Tibial artery (tissue), 4 donors: ENCODE measurements around the gene SULF2.

ENCODE experiments used
- DNase-seq, 2 donors: peaks; one replicate each; pipeline ENCODE4 v3.0.0-alpha.2; 2019
- H3K27ac ChIP-seq, 2 donors: fragments of 200-600 bp; sonication (generic) in 1 of 2; 1 replicate in 1 of 2; 2 replicates in 1 of 2; pipeline ENCODE4 v1.5.1; 2018 to 2019; ENCODE audit warnings: mild to moderate bottlenecking in 1 of 2
- H3K27me3 ChIP-seq, 2 donors: fragments of 200-600 bp; sonication (generic) in 1 of 2; one replicate each; pipeline versions ENCODE4 v1.5.1 to v1.6.0; 2016 to 2019
- H3K36me3 ChIP-seq, 3 donors: fragments of 200-600 bp; sonication (generic) in 2 of 3; one replicate each; pipeline ENCODE4 v1.5.1; 2016 to 2019; ENCODE audit warnings: mild to moderate bottlenecking in 2 of 3
- H3K4me1 ChIP-seq, 4 donors: fragments of 200-600 bp; sonication (generic) in 2 of 4; 1 replicate in 3 of 4; 2 replicates in 1 of 4; pipeline ENCODE4 v1.5.1; 2016 to 2019
- H3K4me3 ChIP-seq, 2 donors: fragments of 200-600 bp; sonication (generic) in 1 of 2; 1 replicate in 1 of 2; 2 replicates in 1 of 2; pipeline ENCODE4 v1.5.1; 2018 to 2019; ENCODE audit warnings: mild to moderate bottlenecking in 2 of 2
- H3K9me3 ChIP-seq, 3 donors: fragments of 200-600 bp; sonication (generic) in 1 of 3; one replicate each; pipeline ENCODE4 v1.5.1; 2016 to 2019
- intact Hi-C: fragments of 100-400 bp; cut with DNase I; formaldehyde crosslinking; loops from one replicate; pipeline ENCODE4 v1.15.0; 2023; ENCODE audit warnings: low total_unique reads
- TF ChIP-seq, protein P1 (sequence below), 2 experiments: fragments of 200-600 bp in 1 of 2; fragments of 450-650 bp in 1 of 2; IDR thresholded peaks; one replicate each; pipeline ENCODE4 v1.5.1; 2017 to 2019; ENCODE audit warnings: antibody characterized with exemption in 2 of 2, mild to moderate bottlenecking in 1 of 2, moderate library complexity in 1 of 2

SULF2 gene

GRCh38 chr20:47629907-47630306 is 155.4 kb downstream of the SULF2 start:
- Histone ChIP-seq H3K36me3 (peaks cover 21 to 67% (median 53%) of the 10 kb centered on the region in 3 donors), H3K27me3 (no peaks in the 10 kb centered on the region), H3K9me3 (no peaks in the 10 kb centered on the region), H3K27ac (no peak overlapping the region), H3K4me3 (no peak overlapping the region), H3K4me1 (no peaks in the 10 kb centered on the region)
- TF ChIP-seq, protein P1, sequence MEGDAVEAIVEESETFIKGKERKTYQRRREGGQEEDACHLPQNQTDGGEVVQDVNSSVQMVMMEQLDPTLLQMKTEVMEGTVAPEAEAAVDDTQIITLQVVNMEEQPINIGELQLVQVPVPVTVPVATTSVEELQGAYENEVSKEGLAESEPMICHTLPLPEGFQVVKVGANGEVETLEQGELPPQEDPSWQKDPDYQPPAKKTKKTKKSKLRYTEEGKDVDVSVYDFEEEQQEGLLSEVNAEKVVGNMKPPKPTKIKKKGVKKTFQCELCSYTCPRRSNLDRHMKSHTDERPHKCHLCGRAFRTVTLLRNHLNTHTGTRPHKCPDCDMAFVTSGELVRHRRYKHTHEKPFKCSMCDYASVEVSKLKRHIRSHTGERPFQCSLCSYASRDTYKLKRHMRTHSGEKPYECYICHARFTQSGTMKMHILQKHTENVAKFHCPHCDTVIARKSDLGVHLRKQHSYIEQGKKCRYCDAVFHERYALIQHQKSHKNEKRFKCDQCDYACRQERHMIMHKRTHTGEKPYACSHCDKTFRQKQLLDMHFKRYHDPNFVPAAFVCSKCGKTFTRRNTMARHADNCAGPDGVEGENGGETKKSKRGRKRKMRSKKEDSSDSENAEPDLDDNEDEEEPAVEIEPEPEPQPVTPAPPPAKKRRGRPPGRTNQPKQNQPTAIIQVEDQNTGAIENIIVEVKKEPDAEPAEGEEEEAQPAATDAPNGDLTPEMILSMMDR (IDR thresholded peaks at IDR 0.05): no peak
- intact Hi-C loops: loop anchor here (10.0 kb wide), 1 partner anchor 245 kb away; no protein-coding TSS in a partner anchor
- DNase-seq: no peak

DNA sequence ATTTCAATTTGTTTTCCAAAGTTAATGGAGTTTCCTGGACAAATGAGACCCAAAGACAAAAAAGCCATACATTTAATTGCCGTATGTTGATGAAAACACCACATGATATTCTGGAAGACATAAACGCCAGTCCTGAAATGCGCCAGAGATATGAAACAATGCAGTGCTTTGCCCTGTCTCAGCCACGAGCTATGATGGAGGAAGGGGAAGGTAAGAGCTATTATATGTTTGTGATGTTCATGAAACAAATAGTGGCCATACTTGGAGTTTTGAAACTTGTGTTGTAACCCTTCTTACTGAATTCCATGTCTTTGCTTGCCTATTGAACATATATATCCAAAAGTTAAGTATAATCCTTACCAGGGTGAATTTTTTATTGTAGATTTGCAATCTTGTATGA is 157.7 kb downstream of the SULF2 start:
- intact Hi-C loops: loop anchor here (10.0 kb wide), 1 partner anchor 243 kb away; no protein-coding TSS in a partner anchor
- H3K9me3 ChIP-seq: no peaks in the 10 kb centered on the region
- H3K36me3 ChIP-seq: peaks cover 41 to 73% (median 54%) of the 10 kb centered on the region in 3 donors
- H3K27me3 ChIP-seq: no peaks in the 10 kb centered on the region
- TF ChIP-seq, protein P1 (IDR thresholded peaks at IDR 0.05): no peak
- H3K4me3 ChIP-seq: no peak overlapping the region
- H3K4me1 ChIP-seq: no peaks in the 10 kb centered on the region
- no peak for DNase-seq
- H3K27ac ChIP-seq: no peak overlapping the region

DNA sequence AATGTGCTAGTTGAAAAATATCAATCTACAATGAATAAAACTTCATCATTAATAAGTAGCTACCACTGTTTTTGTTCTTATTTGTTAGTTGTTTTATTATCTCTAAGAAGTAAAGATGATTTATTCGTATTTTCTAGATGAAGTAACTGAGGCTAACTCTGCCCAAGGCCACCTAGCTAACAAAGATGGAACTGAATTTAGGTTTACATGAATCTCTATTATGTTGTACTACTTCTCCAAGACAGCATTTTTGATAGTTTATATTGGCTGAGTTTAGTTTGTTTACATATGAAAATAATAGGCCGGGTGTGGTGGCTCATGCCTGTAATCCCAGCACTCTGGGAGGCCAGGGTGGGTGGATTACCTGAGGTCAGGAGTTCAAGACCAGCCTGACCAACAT is 162.1 kb downstream of the SULF2 start:
- Histone ChIP-seq H3K27ac (no peak overlapping the region), H3K9me3 (no peaks in the 10 kb centered on the region), H3K36me3 (peaks cover 34 to 53% (median 43%) of the 10 kb centered on the region in 3 donors), H3K27me3 (no peaks in the 10 kb centered on the region), H3K4me1 (peaks cover 0 to 13% (median 0%) of the 10 kb centered on the region in 4 donors), H3K4me3 (no peak overlapping the region)
- intact Hi-C loops: loop anchor here (5.0 to 10.0 kb wide), 2 partner anchors 238 to 426 kb away; no protein-coding TSS in a partner anchor
- no peak for DNase-seq
- TF ChIP-seq, protein P1 (IDR thresholded peaks at IDR 0.05): no peak

GRCh38 chr20:47622118-47622665 is 163.1 kb downstream of the SULF2 start:
- intact Hi-C loops: loop anchor here (5.0 to 10.0 kb wide), 2 partner anchors 237 to 425 kb away; no protein-coding TSS in a partner anchor
- no peak for DNase-seq

GRCh38 chr20:47620808-47621805 is 164.2 kb downstream of the SULF2 start:
- Histone ChIP-seq H3K9me3 (no peaks in the 10 kb centered on the region), H3K4me3 (no peak overlapping the region), H3K27me3 (no peaks in the 10 kb centered on the region), H3K27ac (no peak overlapping the region), H3K36me3 (peaks cover 26 to 35% (median 26%) of the 10 kb centered on the region in 3 donors), H3K4me1 (peaks cover 0 to 13% (median 0%) of the 10 kb centered on the region in 4 donors)
- TF ChIP-seq, protein P1 (IDR thresholded peaks at IDR 0.05): peak; percentile 72 to 85
- intact Hi-C loops: loop anchor here (5.0 to 10.0 kb wide), 2 partner anchors 236 to 424 kb away; no protein-coding TSS in a partner anchor
- DNase-seq: no peak

More at GRCh38 chr20:47622118-47622665, 163.1 kb downstream of the SULF2 start:
- Histone ChIP-seq H3K9me3 (no peaks in the 10 kb centered on the region), H3K4me3 (no peak overlapping the region), H3K27ac (no peak overlapping the region), H3K4me1 (peaks cover 0 to 13% (median 0%) of the 10 kb centered on the region in 4 donors), H3K36me3 (peaks cover 26 to 44% (median 33%) of the 10 kb centered on the region in 3 donors), H3K27me3 (no peaks in the 10 kb centered on the region)
- TF ChIP-seq, protein P1 (IDR thresholded peaks at IDR 0.05): no peak
